Measurements from ENCODE around the gene FADS3.

Gene FADS3

GRCh38 chr11:61891331-61892084, at the start of gene FADS3:
TSS of gene FADS3 (minus strand) at chr11:61891545. CDS start at chr11:61891381, 164 bp downstream.
- peak; percentile 45 for DNase-seq

DNA sequence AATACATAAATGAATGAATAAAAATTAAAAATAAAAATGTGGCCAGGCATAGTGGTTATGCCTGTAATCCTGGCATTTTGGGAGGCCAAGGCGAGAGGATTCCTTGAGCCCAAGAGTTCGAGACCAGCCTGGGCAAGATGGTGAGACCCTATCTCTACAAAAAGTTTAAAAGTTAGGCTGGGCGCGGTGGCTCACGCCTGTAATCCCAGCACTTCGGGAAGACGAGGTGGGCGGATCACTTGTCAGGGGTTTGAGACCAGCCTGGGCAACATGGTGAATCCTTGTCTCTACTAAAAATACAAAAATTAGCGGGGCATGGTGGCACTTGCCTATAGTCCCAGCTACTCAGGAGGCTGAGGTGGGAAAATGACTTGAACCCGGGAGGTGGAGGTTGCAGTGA, 49.1 kb upstream of the FADS3 start:
- no peak for DNase-seq

DNA sequence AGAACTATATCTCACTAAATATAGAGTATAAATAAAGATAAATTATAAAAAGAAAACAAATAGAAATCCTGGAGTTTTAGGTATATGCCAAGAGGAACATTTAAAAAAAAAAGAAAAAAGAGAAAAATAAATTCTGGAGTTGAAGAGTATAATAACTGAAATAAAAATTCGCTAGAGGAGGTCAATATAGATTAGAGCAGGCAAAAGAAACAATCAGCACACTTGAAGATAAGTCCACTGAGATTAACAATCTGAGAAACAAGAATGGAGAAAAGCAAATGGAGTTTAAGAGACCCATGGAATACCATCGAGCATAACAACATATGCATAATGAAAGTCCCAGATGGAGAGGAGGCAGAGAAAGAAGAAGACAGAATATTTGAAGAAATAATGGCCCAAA, 44.5 kb upstream of the FADS3 start:
- DNase-seq = no peak

DNA sequence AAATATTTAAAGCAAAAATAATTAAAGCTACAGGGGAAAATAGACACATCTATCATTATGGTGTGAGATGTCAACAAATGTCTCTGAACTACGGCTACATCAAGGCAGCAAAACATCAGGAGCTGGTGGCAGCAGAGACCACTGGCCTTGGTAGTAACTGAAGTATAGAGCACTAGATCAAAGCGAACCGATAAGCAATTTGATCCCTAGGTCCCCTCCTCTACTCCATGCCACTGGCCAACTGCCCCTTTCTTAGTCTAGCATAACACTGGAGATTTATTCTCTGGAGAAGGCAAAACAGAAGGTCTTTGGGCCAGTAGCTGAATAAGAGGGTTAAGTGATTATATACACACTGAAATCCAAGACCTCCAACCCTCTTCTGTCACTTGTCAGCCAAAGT, 39.6 kb upstream of the FADS3 start:
- DNase-seq = no peak

DNA sequence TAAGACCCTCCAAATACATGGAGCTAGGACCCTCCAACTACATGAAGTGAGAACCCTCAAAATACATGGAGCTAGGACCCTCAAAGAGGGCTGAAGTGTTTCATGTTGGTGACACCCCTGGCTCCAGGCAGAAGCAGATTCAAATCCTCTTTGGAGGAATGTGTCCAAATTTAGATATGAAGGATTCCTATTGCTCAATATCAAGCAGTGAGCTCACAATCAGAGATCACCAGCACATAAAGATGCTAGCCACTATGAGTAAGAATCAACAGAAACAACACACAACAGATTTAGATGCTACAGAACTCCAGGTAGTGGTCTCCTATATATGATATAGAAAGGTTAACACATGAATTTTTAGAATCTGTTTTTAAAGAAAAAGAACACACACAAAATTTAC, 37.3 kb upstream of the FADS3 start:
- DNase-seq = no peak

- DNase-seq = no peak
Observed at GRCh38 chr11:61927501-61927900, 36.2 kb upstream of the FADS3 start.

DNA sequence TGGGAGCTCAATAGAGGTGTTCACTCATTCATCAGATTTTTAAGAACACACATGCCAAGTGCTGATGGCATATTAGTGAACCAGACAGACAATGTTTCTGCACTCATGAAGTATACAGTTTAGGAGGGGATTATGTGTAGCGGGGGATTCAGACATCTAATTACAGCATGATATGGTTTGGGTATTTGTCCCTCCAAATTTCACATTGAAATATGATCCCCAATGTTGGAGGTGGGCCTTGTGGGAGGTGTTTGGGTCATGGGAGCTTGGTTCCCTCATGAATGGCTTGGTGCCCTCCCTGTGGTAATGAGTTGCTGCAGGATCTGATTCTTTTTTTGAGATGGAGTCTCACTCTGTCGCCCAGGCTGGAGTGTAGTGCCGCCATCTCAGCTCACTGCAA, 34.9 kb upstream of the FADS3 start:
- no peak for DNase-seq

GRCh38 chr11:61925736-61926135, 34.4 kb upstream of the FADS3 start:
- DNase-seq = no peak

GRCh38 chr11:61924064-61924455, 32.7 kb upstream of the FADS3 start:
- no peak for DNase-seq

- DNase-seq = no peak
Observed at GRCh38 chr11:61923166-61924063, 32.1 kb upstream of the FADS3 start.

- no peak for DNase-seq
Observed at GRCh38 chr11:61922539-61922938, 31.2 kb upstream of the FADS3 start.

DNA sequence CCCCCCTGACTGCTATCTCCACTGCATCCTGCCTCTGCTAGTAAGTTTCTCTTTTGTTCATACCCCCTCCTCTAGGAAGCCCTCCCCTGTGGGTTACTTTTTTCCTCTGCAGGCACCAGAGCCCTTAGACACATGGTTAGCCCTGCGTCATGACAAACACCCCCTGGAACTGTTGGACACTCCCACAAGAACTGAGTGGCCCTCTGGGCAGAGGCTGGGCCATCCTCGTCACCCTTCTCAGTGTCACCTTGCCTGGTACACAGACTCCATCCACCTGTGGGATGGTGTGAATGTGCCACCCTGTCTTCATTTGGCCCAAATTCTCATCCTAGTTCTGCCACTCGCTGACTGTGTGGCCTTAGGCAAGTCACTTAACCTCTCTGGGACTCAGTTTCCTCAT, 30.1 kb upstream of the FADS3 start:
- no peak for DNase-seq

DNA sequence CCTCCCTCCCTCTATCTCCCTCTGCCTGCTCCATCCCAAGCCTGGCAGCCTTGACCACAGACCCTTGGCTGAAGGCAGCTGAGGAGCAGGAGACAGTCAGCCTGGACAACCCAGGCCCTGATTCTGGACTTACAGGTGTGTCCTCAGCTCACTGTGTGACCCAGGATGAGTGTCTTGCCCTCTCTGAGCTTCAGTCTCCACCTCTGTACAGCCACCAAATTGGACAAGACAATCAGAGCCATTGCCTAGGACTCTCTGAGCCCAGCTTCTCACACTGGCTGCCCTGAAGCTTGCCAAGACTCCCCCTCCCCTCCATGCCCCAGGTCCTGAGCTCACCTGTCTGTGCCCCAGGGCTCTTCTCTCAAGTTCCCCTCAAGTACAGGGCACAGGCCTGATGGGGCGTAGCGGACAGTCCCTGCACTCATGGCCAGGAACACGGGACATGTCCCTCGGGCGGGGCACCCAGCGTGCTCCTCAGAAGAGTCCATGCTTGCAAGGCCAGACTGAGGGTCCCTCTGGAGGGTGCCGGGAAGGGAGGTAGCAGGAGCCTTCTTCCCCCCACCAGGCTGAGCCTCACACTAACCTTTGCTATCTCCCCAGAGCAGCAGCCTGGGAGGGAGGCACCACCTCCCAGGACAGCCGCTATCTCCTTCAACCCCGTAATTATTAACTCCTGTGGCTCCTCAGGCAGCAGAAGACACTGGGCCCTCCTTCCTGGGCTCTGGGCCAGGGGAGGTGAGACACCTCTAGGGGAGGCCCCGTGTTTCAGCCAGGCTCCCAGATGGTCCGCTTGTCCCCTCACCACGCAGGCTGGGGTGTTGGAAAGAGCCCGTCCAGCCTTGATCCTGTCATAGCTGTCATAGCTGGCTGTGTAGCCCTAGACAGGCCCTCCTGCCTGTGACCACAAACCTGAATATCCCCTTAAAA, 28.6 kb upstream of the FADS3 start:
- DNase-seq = no peak

DNA sequence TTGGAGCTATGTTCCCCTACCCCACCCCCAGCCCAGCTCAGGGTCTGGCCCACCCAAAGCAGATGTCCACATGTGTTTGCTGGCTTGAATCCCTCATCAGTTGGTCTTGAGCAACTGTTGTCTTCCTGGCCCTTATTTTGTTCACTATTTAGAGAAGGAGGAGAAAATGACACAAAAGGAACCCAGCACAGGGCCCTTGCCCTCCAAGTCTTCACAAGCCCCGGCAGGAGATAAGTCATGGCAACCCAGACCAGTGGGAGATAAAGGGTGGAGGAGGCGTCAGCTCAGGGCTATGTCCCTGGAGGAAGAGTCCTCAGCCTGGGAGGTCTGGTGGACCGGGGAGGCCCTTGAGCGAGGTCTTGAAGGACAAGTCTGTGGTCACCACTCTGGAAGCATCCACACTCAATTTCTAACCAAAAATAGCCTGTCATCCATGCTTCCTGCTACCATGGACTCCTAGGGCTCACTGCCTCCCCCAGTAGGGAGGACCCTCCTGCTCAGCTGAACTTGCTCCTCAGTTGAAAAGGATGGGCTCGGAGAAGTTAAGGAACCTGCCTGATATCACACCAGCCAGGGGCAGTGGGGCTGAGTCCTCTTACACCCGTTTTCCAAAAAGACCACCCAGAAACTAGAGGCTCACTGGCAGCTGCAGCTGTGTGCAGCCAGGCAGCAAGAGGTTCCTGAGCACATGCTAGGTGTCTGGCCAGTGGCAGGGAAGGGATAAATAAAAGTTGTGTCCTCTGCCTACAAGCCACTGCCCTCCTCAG, 27.8 kb upstream of the FADS3 start:
- no peak for DNase-seq

DNA sequence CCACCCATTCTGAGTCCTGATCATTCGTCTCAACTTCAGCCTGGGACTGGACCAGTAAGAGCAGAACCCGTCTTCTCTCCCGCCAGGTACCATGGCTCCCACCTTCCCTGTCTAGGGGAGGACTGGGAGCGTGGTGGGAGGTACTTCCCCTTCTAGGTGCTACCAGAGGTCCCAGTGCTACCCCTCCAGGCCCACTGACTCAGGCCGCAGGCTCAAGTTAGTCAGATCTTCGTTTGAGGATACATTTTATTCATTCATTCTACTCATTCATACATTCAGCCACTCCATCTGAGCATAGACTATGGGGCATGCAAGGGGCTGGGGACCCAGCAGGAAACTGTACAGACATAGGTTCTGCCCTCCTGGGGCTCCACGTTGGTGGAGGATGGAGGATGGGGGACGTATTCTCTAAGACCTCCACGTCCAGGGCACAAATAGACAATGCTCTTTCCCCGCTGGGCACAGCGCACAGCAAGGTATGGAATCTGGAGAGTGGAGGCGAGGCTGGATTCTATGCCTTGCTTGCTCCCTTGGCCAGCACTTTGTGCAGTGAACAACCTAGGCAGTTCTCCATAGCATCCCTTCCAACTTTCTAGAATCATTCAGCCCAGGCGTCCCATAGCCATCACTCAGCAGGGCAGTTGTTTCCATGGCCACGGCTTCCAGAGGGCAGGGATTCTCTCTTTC, 27.0 kb upstream of the FADS3 start:
- no peak for DNase-seq

DNA sequence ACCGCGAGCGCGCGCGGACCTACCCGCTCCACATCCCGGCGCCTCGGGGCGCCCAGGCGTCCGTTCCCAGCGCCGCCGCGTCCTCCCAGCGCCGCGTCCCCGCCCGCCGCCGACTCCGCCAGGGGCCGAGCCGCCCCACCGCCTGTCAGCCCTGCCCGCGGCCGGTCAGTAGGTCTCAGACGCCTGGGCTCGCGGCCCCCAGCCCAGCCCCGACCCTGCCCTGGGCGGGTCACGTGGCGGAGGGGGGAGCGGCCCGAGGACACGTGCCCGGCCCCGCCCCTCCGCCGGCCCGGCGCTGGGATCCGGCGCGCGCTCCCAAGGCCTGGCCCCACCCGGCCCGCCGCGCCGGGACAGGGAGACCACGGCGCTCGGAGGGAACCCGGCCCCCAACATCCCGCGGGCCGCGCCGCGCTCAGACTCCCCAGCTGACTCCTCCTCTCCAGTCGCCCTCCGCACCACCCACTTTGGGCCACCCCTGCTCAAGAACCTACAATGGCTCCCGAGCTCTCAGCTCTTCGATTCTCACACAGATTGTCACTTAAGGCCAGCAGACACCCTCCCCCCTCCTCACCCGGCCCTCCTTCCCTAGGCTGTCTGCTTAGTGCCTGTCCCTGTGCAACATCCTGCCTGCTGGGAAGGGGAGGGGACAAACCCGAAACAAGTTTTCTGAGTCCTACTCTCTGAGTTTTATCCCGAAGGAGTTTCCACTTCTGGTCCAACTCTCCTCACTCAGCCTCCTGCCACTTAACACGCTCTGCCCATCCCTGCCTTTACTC, 26.2 kb upstream of the FADS3 start, which contains the start of gene RAB3IL1:
Gene RAB3IL1, minus strand, starts transcription at position 233 of the 776 bp plus-strand sequence. Its CDS starts 199 bp downstream, at position 34.
- no peak for DNase-seq

- DNase-seq = no peak
Observed at GRCh38 chr11:61916737-61917333, 25.5 kb upstream of the FADS3 start.

DNA sequence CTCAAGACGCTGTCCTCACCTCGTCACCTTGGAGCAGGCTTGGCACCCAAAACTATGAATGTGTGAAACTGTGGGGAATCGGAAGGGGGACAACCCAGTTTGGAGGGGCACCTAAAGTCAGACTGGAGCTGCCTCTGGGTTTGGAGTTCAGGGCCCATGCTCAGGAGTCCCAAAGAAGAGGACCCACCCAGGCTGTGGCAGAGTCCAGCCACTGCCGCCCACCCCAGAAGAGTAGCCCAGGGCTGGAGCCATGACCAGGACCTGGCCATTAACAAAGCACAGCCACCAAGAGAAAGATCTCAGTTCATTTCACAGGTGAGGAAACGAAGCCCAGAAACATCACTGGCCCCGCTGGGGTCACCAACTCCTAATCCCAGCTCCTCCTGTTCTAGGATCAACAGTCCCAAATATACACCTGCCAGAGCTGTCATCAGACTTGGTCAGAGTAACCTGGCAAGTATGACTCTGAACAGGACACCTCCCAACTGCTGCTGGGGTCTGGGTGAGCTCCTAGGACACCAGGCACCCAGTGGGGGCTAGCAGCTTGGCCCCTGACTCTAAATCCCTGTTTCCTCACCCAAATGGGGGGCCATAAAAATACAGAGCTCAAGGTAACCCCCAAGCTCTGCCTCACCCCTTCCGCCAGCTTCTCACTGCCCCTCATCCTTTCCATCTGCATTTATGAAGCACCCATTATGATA, 23.3 kb upstream of the FADS3 start:
- DNase-seq = no peak

- no peak for DNase-seq
Observed at GRCh38 chr11:61913699-61914395, 22.5 kb upstream of the FADS3 start.
